SJCRH30 (cell line): ENCODE results near the gene RAD17. TPM values are rescaled to one million over a fixed set of nuclear protein-coding genes. Genes with fewer than 3 reads are reported as not detected.

Experiments used
- total RNA-seq: library from RNA; depleted of rRNA; stranded (reverse); fragments of >200 nt; shearing (Covaris generic); gene quantifications from 2 replicates; pipeline ENCODE4 v1.2.3, GENCODE V29; 2014; rRNA removed

The RAD17 gene
- total RNA-seq, 1 experiment from 2014 or later = 49.1 TPM

Other genes with a start within 250 kb of the RAD17 start
- 301 and 311 TPM in 2 replicates for gene CCNB1, start 202.7 kb upstream of the RAD17 start, total RNA-seq
- gene CENPH, start 180.2 kb upstream of the RAD17 start, total RNA-seq = 86.3 and 103 TPM in 2 replicates
- gene CDK7, start 134.9 kb upstream of the RAD17 start, total RNA-seq = 39.7 and 46.6 TPM in 2 replicates
- 2.6 and 3.7 TPM in 2 replicates for gene CCDC125, start 37.0 kb upstream of the RAD17 start, total RNA-seq
- gene AK6, start 298 bp upstream of the RAD17 start, total RNA-seq = 57.5 and 64.0 TPM in 2 replicates
- 169 and 181 TPM in 2 replicates for gene TAF9, start 298 bp upstream of the RAD17 start, total RNA-seq
- 0.20 and 0.28 TPM in 2 replicates for gene MARVELD2, start 45.3 kb downstream of the RAD17 start, total RNA-seq
- 36.1 and 36.6 TPM in 2 replicates for gene OCLN, start 123.0 kb downstream of the RAD17 start, total RNA-seq
- 99.2 and 109 TPM in 2 replicates for gene GTF2H2C, start 190.4 kb downstream of the RAD17 start, total RNA-seq